GM20000 (cell line): ENCODE data around the gene CCIN.

ENCODE experiments used
- DNase-seq: peaks from one replicate; pipeline ENCODE4 v3.0.0; 2012; ENCODE audit warnings: low spot score
- CTCF ChIP-seq: IDR thresholded peaks from 2 replicates; pipeline ENCODE4 v1.5.1; 2012; ENCODE audit warnings: mild to moderate bottlenecking, control low read depth; ENCODE audit errors: extremely low read depth, missing control alignments

CCIN gene

GRCh38 chr9:36147441-36148175, 21.6 kb upstream of the CCIN start:
- DNase-seq = no peak
- TF ChIP-seq CTCF = no peak

GRCh38 chr9:36148311-36149051, 20.7 kb upstream of the CCIN start:
- DNase-seq = peak; percentile 58
- TF ChIP-seq CTCF = no peak

GRCh38 chr9:36149197-36149596, 20.0 kb upstream of the CCIN start:
- no peak for TF ChIP-seq CTCF
- no peak for DNase-seq

GRCh38 chr9:36150574-36151315, 18.4 kb upstream of the CCIN start:
- TF ChIP-seq CTCF = no peak
- DNase-seq = no peak

- peak; percentile 74 for DNase-seq
- no peak for TF ChIP-seq CTCF
These were observed 17.6 kb upstream of the CCIN start for GRCh38 chr9:36151316-36152210.

GRCh38 chr9:36152741-36153438, 16.3 kb upstream of the CCIN start:
- DNase-seq = no peak
- no peak for TF ChIP-seq CTCF
